ENCODE measurements around the gene KRTCAP2. TPM values are rescaled to one million over a fixed set of nuclear protein-coding genes. Genes with fewer than 3 reads are reported as not detected.
A peak's percentile ranks its signal among the peaks of the same experiment; 100 is the strongest.

The KRTCAP2 gene
- total RNA-seq, 1 donor from 2014 or later: 173 TPM

DNA sequence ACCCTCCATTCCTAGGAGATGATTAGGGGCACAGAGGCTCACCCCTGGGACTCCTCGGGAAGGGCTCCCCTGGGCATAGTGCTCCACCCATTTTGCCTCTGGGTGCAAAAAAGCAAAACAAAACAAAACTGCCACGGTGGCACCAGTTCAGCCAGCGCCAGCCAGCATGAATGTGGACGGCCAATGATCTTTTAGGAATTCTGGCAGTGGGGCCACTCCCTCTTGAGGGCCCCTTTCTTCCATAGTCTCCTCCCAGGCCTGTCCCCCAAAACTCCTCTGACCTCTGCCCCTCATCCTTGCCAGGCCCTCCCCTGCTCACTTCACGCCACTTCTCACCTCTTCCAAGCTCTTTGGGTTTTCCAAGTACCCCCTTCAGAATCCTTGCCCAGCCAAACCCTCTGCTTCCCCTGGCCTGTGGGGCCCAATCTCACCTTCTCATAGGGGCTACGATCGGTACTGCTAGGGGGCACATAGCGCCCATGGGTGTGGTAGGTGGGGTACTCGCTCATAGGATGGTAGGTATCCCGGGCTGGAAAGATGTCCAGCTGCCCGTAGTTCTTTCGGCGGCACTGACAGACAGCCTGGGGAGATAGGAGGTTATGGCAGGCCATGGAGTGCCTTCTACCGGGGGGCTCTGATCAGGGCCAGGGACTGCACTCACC lies 13.8 kb upstream of the KRTCAP2 start:
- H3K27ac Mint-ChIP-seq (ENCODE audit: unreplicated experiment): no peak overlapping the region
- no peaks in the 10 kb centered on the region for H3K4me1 Mint-ChIP-seq (ENCODE audit: unreplicated experiment)
- H3K27me3 Mint-ChIP-seq (ENCODE audit: unreplicated experiment): peaks cover 12% of the 10 kb centered on the region
- H3K36me3 Mint-ChIP-seq (ENCODE audit: low read depth, unreplicated experiment): peaks cover 15% of the 10 kb centered on the region
- no peak for DNase-seq (ENCODE audit: low spot score)
- H3K4me3 Mint-ChIP-seq (ENCODE audit: unreplicated experiment): peak overlapping the region; percentile 42
- TF ChIP-seq, protein P1, sequence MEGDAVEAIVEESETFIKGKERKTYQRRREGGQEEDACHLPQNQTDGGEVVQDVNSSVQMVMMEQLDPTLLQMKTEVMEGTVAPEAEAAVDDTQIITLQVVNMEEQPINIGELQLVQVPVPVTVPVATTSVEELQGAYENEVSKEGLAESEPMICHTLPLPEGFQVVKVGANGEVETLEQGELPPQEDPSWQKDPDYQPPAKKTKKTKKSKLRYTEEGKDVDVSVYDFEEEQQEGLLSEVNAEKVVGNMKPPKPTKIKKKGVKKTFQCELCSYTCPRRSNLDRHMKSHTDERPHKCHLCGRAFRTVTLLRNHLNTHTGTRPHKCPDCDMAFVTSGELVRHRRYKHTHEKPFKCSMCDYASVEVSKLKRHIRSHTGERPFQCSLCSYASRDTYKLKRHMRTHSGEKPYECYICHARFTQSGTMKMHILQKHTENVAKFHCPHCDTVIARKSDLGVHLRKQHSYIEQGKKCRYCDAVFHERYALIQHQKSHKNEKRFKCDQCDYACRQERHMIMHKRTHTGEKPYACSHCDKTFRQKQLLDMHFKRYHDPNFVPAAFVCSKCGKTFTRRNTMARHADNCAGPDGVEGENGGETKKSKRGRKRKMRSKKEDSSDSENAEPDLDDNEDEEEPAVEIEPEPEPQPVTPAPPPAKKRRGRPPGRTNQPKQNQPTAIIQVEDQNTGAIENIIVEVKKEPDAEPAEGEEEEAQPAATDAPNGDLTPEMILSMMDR (IDR thresholded peaks at IDR 0.05; ENCODE audit: unreplicated experiment): no peak
- no peaks in the 10 kb centered on the region for H3K9me3 Mint-ChIP-seq (ENCODE audit: unreplicated experiment)

DNA sequence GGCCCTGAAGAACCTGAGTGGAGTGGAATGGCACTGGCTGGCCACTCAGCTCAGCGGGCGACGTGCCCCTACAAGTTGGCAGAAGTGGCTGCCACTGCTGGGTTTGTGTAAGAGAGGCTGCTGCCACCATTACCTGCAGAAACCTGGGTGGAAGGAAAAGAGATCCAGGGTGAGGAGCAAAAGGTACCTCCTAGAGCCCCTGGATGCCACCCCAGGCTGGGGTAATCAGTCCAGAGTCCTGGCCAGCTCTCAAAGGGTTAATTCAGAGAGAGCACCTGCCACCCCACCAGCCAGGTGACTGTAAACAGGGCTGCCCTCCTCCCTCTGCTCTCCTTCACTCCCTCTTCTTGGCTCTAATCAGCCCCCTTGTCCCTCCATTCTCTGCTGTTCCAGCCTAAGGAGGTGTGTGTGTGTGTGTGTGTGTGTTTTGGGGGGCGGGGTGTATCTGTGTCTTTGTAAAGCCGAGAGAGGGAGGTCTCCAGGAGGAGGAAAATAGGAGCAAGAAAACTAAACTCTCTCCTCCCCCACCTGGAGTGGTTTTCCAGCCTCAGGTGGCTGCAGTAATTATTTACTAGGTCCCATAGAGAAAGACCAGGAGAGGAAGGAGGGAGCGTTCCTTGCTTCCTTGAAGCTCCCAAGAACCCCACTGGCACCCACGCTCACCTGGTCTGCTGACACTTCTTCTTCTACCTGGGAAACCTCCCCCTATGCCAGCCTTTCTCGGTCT lies 13.1 kb upstream of the KRTCAP2 start:
- no peaks in the 10 kb centered on the region for H3K9me3 Mint-ChIP-seq (ENCODE audit: unreplicated experiment)
- no peak for DNase-seq (ENCODE audit: low spot score)
- peaks cover 15% of the 10 kb centered on the region for H3K36me3 Mint-ChIP-seq (ENCODE audit: low read depth, unreplicated experiment)

DNA sequence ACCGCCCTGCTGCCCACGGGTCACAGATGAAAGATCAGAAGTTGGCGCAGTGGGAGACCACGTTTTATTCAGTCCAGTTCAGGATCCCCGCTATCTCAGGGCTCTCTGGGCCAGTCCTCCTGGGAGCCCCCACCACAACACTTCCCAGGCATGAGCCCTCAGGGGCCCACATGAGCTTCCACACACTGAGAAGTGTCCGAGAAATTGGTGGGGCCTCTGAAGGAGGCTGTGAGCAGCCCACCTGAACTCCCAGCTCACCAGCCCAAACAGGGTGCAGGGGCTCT lies 12.6 kb upstream of the KRTCAP2 start:
- TF ChIP-seq, protein P1 (IDR thresholded peaks at IDR 0.05; ENCODE audit: unreplicated experiment): no peak
- Mint-ChIP-seq H3K9me3 (ENCODE audit: unreplicated experiment) (no peaks in the 10 kb centered on the region), H3K36me3 (ENCODE audit: low read depth, unreplicated experiment) (peaks cover 15% of the 10 kb centered on the region), H3K4me3 (ENCODE audit: unreplicated experiment) (no peak overlapping the region), H3K27ac (ENCODE audit: unreplicated experiment) (no peak overlapping the region), H3K27me3 (ENCODE audit: unreplicated experiment) (peaks cover 11% of the 10 kb centered on the region), H3K4me1 (ENCODE audit: unreplicated experiment) (no peaks in the 10 kb centered on the region)
- no peak for DNase-seq (ENCODE audit: low spot score)

More for the DNA sequence above, 13.1 kb upstream of the KRTCAP2 start:
- no peak overlapping the region for H3K4me3 Mint-ChIP-seq (ENCODE audit: unreplicated experiment)
- H3K27ac Mint-ChIP-seq (ENCODE audit: unreplicated experiment): no peak overlapping the region
- H3K4me1 Mint-ChIP-seq (ENCODE audit: unreplicated experiment): no peaks in the 10 kb centered on the region
- TF ChIP-seq, protein P1 (IDR thresholded peaks at IDR 0.05; ENCODE audit: unreplicated experiment): no peak
- H3K27me3 Mint-ChIP-seq (ENCODE audit: unreplicated experiment): peaks cover 11% of the 10 kb centered on the region

DNA sequence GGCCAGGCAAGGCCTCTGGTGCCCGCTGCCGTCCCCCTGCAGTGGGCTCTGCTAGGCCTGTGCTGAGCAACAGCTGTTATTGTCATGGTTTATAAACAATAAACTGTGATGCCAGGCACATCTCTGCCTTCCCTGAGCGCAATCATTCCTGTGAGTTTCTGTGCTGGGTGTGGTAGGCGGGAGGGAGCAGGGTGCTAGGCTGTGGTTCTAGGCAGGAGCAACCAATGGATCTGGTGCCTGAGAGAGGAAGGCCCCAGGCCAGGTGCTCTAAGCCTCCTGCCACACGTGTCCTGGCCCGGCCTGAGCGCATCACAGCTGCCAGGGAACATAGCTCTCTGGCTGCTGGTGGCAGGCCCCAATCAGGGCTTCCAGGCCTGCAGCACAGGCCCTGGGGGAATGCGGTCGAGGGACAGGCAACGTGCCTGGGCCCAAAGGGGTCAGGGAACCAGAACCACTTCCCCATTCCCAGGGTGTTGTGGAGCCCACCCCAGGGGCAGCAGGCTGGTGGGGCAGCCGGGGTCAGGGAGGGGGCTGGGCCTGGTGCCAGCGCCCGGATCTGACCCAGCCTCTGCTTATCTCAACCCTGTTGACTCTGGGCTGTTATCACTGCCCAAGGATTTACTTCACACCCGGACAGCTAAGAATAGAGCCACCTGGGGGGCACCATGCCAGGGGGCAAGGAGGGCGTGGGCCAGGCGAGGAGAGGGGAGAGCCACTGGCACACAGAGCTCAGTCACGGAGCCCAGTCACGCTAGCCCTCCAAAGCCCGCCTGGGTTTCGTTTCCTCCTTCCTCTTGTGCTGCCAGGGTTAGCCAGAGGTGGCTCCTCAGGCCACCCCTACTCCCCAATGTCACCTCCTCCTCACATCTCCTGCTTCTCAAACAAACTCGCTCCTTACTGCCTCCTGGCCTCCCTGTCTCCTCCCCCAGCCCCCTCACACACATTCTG lies 12.0 kb upstream of the KRTCAP2 start:
- H3K36me3 Mint-ChIP-seq (ENCODE audit: low read depth, unreplicated experiment): peaks cover 15% of the 10 kb centered on the region
- peaks cover 11% of the 10 kb centered on the region for H3K27me3 Mint-ChIP-seq (ENCODE audit: unreplicated experiment)
- no peak for DNase-seq (ENCODE audit: low spot score)
- no peaks in the 10 kb centered on the region for H3K4me1 Mint-ChIP-seq (ENCODE audit: unreplicated experiment)
- no peak overlapping the region for H3K27ac Mint-ChIP-seq (ENCODE audit: unreplicated experiment)
- H3K4me3 Mint-ChIP-seq (ENCODE audit: unreplicated experiment): no peak overlapping the region
- TF ChIP-seq, protein P1 (IDR thresholded peaks at IDR 0.05; ENCODE audit: unreplicated experiment): no peak
- H3K9me3 Mint-ChIP-seq (ENCODE audit: unreplicated experiment): no peaks in the 10 kb centered on the region
